Measurements from ENCODE around the gene CAMTA1.

DNA sequence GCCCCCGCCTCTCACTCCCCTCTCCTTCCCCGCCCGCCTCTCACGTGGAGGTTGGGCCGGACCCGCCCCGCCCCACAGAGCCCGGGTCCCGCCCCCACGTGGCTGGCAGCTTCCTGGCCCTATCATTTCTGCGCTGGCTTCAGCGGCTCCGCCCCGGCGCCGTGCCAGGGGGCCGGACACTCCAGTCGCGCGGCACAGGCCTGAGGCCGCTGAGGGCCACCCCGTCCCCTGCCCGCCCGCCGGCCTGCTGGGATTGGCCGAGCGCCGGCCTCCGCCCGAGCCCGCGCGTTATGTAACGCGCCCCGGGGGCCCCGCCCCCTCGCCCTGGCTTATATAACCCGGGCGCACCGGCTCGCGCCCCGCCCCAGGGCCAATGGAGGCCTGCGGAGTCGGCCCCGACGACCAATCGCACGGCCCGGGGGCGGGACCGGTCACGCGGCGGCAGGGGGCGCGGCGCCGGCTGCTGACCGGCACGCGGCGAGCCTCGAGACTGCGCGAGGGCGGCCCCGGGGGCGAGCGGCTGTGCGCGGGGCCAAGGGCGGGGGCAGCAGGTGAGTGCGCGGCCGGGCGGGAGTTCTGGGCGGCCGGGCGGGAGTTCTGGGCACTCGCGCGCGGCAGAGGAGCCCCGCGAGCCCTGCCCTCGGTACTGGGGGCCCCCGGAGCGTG is 998.7 kb downstream of the CAMTA1 start, which contains the start of gene PER3:
- no peak for TF ChIP-seq ZEB2 (tag by site-specific recombination; IDR thresholded peaks at IDR 0.05)
- no peak for TF ChIP-seq ZBTB17 (tag by site-specific recombination; IDR thresholded peaks at IDR 0.05)
- no peak for TF ChIP-seq CTCF (tag by site-specific recombination; IDR thresholded peaks at IDR 0.05)
- TF ChIP-seq TCF7L2 (IDR thresholded peaks at IDR 0.05; ENCODE audit: borderline replicate concordance, low read depth, low read length) = no peak
- TF ChIP-seq, protein P1, sequence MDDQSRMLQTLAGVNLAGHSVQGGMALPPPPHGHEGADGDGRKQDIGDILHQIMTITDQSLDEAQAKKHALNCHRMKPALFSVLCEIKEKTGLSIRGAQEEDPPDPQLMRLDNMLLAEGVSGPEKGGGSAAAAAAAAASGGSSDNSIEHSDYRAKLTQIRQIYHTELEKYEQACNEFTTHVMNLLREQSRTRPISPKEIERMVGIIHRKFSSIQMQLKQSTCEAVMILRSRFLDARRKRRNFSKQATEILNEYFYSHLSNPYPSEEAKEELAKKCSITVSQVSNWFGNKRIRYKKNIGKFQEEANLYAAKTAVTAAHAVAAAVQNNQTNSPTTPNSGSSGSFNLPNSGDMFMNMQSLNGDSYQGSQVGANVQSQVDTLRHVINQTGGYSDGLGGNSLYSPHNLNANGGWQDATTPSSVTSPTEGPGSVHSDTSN (CRISPR knock-in tag; IDR thresholded peaks at IDR 0.05) = peak; percentile 92
- 0 out of 2 replicates have a peak, but pooled peaks have one; percentile 37 for TF ChIP-seq PATZ1 (tag by site-specific recombination; IDR thresholded peaks at IDR 0.05)
- no peak for TF ChIP-seq ZNF24 (tag by site-specific recombination; IDR thresholded peaks at IDR 0.05)
- TF ChIP-seq, protein P2, sequence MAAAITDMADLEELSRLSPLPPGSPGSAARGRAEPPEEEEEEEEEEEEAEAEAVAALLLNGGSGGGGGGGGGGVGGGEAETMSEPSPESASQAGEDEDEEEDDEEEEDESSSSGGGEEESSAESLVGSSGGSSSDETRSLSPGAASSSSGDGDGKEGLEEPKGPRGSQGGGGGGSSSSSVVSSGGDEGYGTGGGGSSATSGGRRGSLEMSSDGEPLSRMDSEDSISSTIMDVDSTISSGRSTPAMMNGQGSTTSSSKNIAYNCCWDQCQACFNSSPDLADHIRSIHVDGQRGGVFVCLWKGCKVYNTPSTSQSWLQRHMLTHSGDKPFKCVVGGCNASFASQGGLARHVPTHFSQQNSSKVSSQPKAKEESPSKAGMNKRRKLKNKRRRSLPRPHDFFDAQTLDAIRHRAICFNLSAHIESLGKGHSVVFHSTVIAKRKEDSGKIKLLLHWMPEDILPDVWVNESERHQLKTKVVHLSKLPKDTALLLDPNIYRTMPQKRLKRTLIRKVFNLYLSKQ (tag by site-specific recombination; IDR thresholded peaks at IDR 0.05; ENCODE audit: borderline replicate concordance) = no peak
- TF ChIP-seq ZNF654 (tag by site-specific recombination; IDR thresholded peaks at IDR 0.05; ENCODE audit: low read depth) = no peak
- TF ChIP-seq ZBTB10 (tag by site-specific recombination; IDR thresholded peaks at IDR 0.05) = no peak
- TF ChIP-seq ZBTB26 (tag by site-specific recombination; optimal IDR thresholded peaks at IDR 0.05) = peak; percentile 49
- TF ChIP-seq ZNF596 (tag by site-specific recombination; IDR thresholded peaks at IDR 0.05) = no peak
- TF ChIP-seq GFI1B (tag by site-specific recombination; IDR thresholded peaks at IDR 0.05) = no peak

Data from HEK293 (cell line).